ENCODE results near the gene ECHDC3.

DNA sequence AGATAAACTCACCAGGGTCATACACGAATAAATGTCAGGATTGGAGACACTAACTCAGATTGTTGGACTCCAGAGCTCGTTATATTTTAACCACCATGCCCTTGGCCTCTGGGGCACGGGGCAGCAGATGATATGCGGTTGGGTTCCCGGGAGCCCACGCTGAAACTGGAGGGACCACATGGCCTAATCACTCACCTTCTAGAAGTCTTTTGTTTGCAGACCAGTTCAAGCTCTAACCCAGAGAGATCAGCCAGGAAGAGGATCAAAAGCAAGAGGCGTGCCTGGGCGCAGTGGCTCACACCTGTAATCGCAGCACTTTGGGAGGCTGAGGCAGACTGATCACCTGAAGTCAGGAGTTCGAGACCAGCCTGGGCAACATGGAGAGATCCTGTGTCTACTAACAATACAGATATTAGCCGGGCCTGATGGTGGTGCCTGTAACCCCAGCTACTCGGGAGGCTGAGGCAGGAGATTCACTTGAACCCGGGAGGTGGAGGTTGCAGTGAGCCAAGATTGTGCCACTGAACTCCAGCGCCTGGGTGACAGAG is 42.6 kb upstream of the ECHDC3 start:
- TF ChIP-seq POLR2AphosphoS5 (IDR thresholded peaks at IDR 0.05; ENCODE audit: borderline replicate concordance, low read depth, low read length) (no peak), EZH2 (IDR thresholded peaks at IDR 0.05) (no peak)
